Tibial nerve (tissue), 4 donors: ENCODE measurements around the gene COQ2. TPM values are rescaled to one million over a fixed set of nuclear protein-coding genes. Genes with fewer than 3 reads are reported as not detected.

Experiments
- DNase-seq, 2 donors: peaks; one replicate each; pipeline ENCODE4 v3.0.0-alpha.2; 2019; ENCODE audit warnings: low spot score in 2 of 2
- H3K27ac ChIP-seq, 4 donors: fragments of 200-600 bp; sonication (generic) in 3 of 4; one replicate each; pipeline ENCODE4 v1.5.1; 2017 to 2019; ENCODE audit warnings: mild to moderate bottlenecking in 1 of 4
- H3K27me3 ChIP-seq, 2 donors: fragments of 200-600 bp; sonication (generic) in 1 of 2; one replicate each; pipeline versions ENCODE4 v1.5.1 to v1.6.0; 2017 to 2019
- H3K36me3 ChIP-seq, 3 donors: fragments of 200-600 bp; sonication (generic); one replicate each; pipeline ENCODE4 v1.5.1; 2018 to 2019
- H3K4me1 ChIP-seq, 4 donors: fragments of 200-600 bp; sonication (generic) in 3 of 4; one replicate each; pipeline ENCODE4 v1.5.1; 2017 to 2019
- H3K4me3 ChIP-seq, 4 donors: fragments of 200-600 bp; sonication (generic) in 3 of 4; one replicate each; pipeline ENCODE4 v1.5.1; 2017 to 2019; ENCODE audit warnings: mild to moderate bottlenecking in 1 of 4, moderate library complexity in 1 of 4
- H3K9me3 ChIP-seq, 4 donors: fragments of 200-600 bp; sonication (generic) in 3 of 4; one replicate each; pipeline ENCODE4 v1.5.1; 2017 to 2019
- CTCF ChIP-seq, 5 experiments: fragments of 200-600 bp in 3 of 5; fragments of 450-650 bp in 2 of 5; sonication (generic) in 3 of 5; IDR thresholded peaks; one replicate each; pipeline ENCODE4 v1.5.1; 2016 to 2019; ENCODE audit warnings: antibody characterized with exemption in 5 of 5, mild to moderate bottlenecking in 3 of 5, moderate library complexity in 2 of 5
- EP300 ChIP-seq, 2 donors: sonication (generic); formaldehyde crosslinking; IDR thresholded peaks; one replicate each; pipeline ENCODE4 v1.6.1; 2017; ENCODE audit warnings: antibody characterized with exemption in 2 of 2, mild to moderate bottlenecking in 1 of 2
- POLR2A ChIP-seq, 2 donors: fragments of 450-650 bp; IDR thresholded peaks; one replicate each; pipeline ENCODE4 v1.6.1; 2017; ENCODE audit warnings: antibody characterized with exemption in 2 of 2, mild to moderate bottlenecking in 2 of 2, moderate library complexity in 2 of 2
- WGBS, 2 donors: methylation state at CpG; one replicate each; pipeline ENCODE4 v1.1.5; 2018; 5-methylcytosine and 5-hydroxymethylcytosine counted together
- total RNA-seq, 4 donors: library from RNA; depleted of rRNA; stranded (reverse); fragments of >200 nt; gene quantifications; one replicate each; pipeline ENCODE4 v1.1.0, GENCODE V29; 2016

COQ2 gene
- total RNA-seq, 4 donors from 2014 or later, result 9.2 to 17.7 (median 11.6) TPM

GRCh38 chr4:83269256-83269655, 15.3 kb downstream of the COQ2 start:
- Histone ChIP-seq H3K27ac (no peak overlapping the region), H3K9me3 (no peaks in the 10 kb centered on the region), H3K36me3 (peaks cover 0 to 30% (median 0%) of the 10 kb centered on the region in 3 donors), H3K4me3 (no peak overlapping the region), H3K4me1 (peaks cover 0 to 5% (median 0%) of the 10 kb centered on the region in 4 donors), H3K27me3 (no peaks in the 10 kb centered on the region)
- TF ChIP-seq POLR2A (IDR thresholded peaks at IDR 0.05) (no peak), CTCF (IDR thresholded peaks at IDR 0.05) (no peak), EP300 (IDR thresholded peaks at IDR 0.05) (no peak)
- no peak for DNase-seq
- WGBS, 2 donors, result 57 to 62% methylated on average over 1 of the region's 1 CpG

GRCh38 chr4:83268491-83268890, 16.1 kb downstream of the COQ2 start:
- no peak for DNase-seq
- Histone ChIP-seq H3K36me3 (peaks cover 0 to 30% (median 0%) of the 10 kb centered on the region in 3 donors), H3K4me3 (no peak overlapping the region), H3K27ac (peak overlapping the region in 1 of 4 donors; percentile 10), H3K9me3 (no peaks in the 10 kb centered on the region), H3K4me1 (peaks cover 0 to 5% (median 0%) of the 10 kb centered on the region in 4 donors), H3K27me3 (no peaks in the 10 kb centered on the region)
- WGBS, 2 donors, result 49 to 98% methylated on average over 2 of the region's 2 CpGs
- no peak for TF ChIP-seq POLR2A (IDR thresholded peaks at IDR 0.05)
- no peak for TF ChIP-seq CTCF (IDR thresholded peaks at IDR 0.05)
- no peak for TF ChIP-seq EP300 (IDR thresholded peaks at IDR 0.05)

- peaks cover 0 to 5% (median 0%) of the 10 kb centered on the region in 4 donors for H3K4me1 ChIP-seq
- no peaks in the 10 kb centered on the region for H3K27me3 ChIP-seq
- H3K4me3 ChIP-seq, result no peak overlapping the region
- H3K27ac ChIP-seq, result peak overlapping the region in 1 of 4 donors; percentile 10
- WGBS, 2 donors, result 94 to 97% methylated on average over 3 of the region's 3 CpGs
- no peak for DNase-seq
- peaks cover 0 to 30% (median 0%) of the 10 kb centered on the region in 3 donors for H3K36me3 ChIP-seq
- TF ChIP-seq CTCF (IDR thresholded peaks at IDR 0.05) (no peak), EP300 (IDR thresholded peaks at IDR 0.05) (no peak), POLR2A (IDR thresholded peaks at IDR 0.05) (no peak)
- H3K9me3 ChIP-seq, result no peaks in the 10 kb centered on the region
These were observed 16.6 kb downstream of the COQ2 start for GRCh38 chr4:83267830-83268475.

GRCh38 chr4:83267121-83267829, 17.3 kb downstream of the COQ2 start:
- Histone ChIP-seq H3K4me1 (peaks cover 0 to 5% (median 0%) of the 10 kb centered on the region in 4 donors), H3K4me3 (no peak overlapping the region), H3K27me3 (no peaks in the 10 kb centered on the region), H3K27ac (peak overlapping the region in 1 of 4 donors; percentile 22), H3K36me3 (peaks cover 0 to 30% (median 0%) of the 10 kb centered on the region in 3 donors), H3K9me3 (no peaks in the 10 kb centered on the region)
- WGBS, 2 donors, result 60 to 71% methylated on average over 7 of the region's 7 CpGs
- DNase-seq, result peak; percentile 24 to 43
- no peak for TF ChIP-seq POLR2A (IDR thresholded peaks at IDR 0.05)
- no peak for TF ChIP-seq CTCF (IDR thresholded peaks at IDR 0.05)
- peak in 1 of 2 donors; percentile 19 for TF ChIP-seq EP300 (IDR thresholded peaks at IDR 0.05)

GRCh38 chr4:83266689-83267088, 17.9 kb downstream of the COQ2 start:
- peaks cover 0 to 26% (median 0%) of the 10 kb centered on the region in 3 donors for H3K36me3 ChIP-seq
- WGBS, 2 donors, result 77 to 87% methylated on average over 1 of the region's 1 CpG
- no peaks in the 10 kb centered on the region for H3K27me3 ChIP-seq
- no peaks in the 10 kb centered on the region for H3K9me3 ChIP-seq
- no peak for DNase-seq
- TF ChIP-seq CTCF (IDR thresholded peaks at IDR 0.05) (no peak), POLR2A (IDR thresholded peaks at IDR 0.05) (no peak), EP300 (IDR thresholded peaks at IDR 0.05) (no peak)
- no peak overlapping the region for H3K4me3 ChIP-seq
- H3K4me1 ChIP-seq, result peaks cover 0 to 5% (median 0%) of the 10 kb centered on the region in 4 donors
- H3K27ac ChIP-seq, result peak overlapping the region in 1 of 4 donors; percentile 22
